ENCODE measurements around the gene ASRGL1.
"Not testable (repeated sequence)": the region's sequence is repeated elsewhere in the genome, so short reads cannot be mapped to it uniquely, and the experiment has no call there.

Gene ASRGL1

GRCh38 chr11:62337303-62338181 is at the start of gene ASRGL1:
TSS of gene ASRGL1 (plus strand) at chr11:62337448. CDS start at chr11:62337978, 530 bp downstream.
- DNase-seq (ENCODE audit: low spot score) = peak; percentile 86

- peak; percentile 31 for DNase-seq (ENCODE audit: low spot score)
These were observed 41.7 kb upstream of the ASRGL1 start for GRCh38 chr11:62295504-62295903.

- no peak for DNase-seq (ENCODE audit: low spot score)
These were observed 38.3 kb upstream of the ASRGL1 start, which contains the start of gene SCGB1D4 for GRCh38 chr11:62298975-62299374. TSS of gene SCGB1D4 (minus strand) at chr11:62299075. CDS start at chr11:62299010, 65 bp downstream.

GRCh38 chr11:62306227-62306626 is 31.0 kb upstream of the ASRGL1 start:
- DNase-seq (ENCODE audit: low spot score) = no peak

- DNase-seq (ENCODE audit: low spot score) = no peak
These were observed 29.3 kb upstream of the ASRGL1 start for GRCh38 chr11:62307950-62308349.

- DNase-seq (ENCODE audit: low spot score) = no peak
These were observed 27.3 kb upstream of the ASRGL1 start for GRCh38 chr11:62309991-62310390.

- no peak for DNase-seq (ENCODE audit: low spot score)
These were observed 21.8 kb upstream of the ASRGL1 start for GRCh38 chr11:62315431-62315830.

- DNase-seq (ENCODE audit: low spot score) = no peak
These were observed 14.7 kb upstream of the ASRGL1 start for GRCh38 chr11:62322524-62322923.

GRCh38 chr11:62324731-62325556 is 12.3 kb upstream of the ASRGL1 start:
- peak; percentile 32 for DNase-seq (ENCODE audit: low spot score)

- peak; percentile 75 for DNase-seq (ENCODE audit: low spot score)
These were observed 11.5 kb upstream of the ASRGL1 start for GRCh38 chr11:62325781-62326180.

- not testable (repeated sequence) for DNase-seq (ENCODE audit: low spot score)
These were observed 10.5 kb upstream of the ASRGL1 start for GRCh38 chr11:62326719-62327118.

GRCh38 chr11:62327541-62327940 is 9.7 kb upstream of the ASRGL1 start:
- DNase-seq (ENCODE audit: low spot score) = not testable (repeated sequence)

- not testable (repeated sequence) for DNase-seq (ENCODE audit: low spot score)
These were observed 6.0 kb upstream of the ASRGL1 start for GRCh38 chr11:62331264-62331663.

GRCh38 chr11:62333768-62334167 is 3.5 kb upstream of the ASRGL1 start:
- no peak for DNase-seq (ENCODE audit: low spot score)

GRCh38 chr11:62336949-62337302 is 322 bp upstream of the ASRGL1 start:
- DNase-seq (ENCODE audit: low spot score) = not testable (repeated sequence)

- DNase-seq (ENCODE audit: low spot score) = no peak
These were observed 970 bp downstream of the ASRGL1 start for GRCh38 chr11:62338218-62338617.

- DNase-seq (ENCODE audit: low spot score) = no peak
These were observed 3.1 kb downstream of the ASRGL1 start for GRCh38 chr11:62340269-62340901.

- no peak for DNase-seq (ENCODE audit: low spot score)
These were observed 4.3 kb downstream of the ASRGL1 start for GRCh38 chr11:62341588-62341987.

GRCh38 chr11:62343646-62344190 is 6.5 kb downstream of the ASRGL1 start:
- not testable (repeated sequence) for DNase-seq (ENCODE audit: low spot score)

GRCh38 chr11:62344210-62344609 is 7.0 kb downstream of the ASRGL1 start:
- no peak for DNase-seq (ENCODE audit: low spot score)

GRCh38 chr11:62345861-62346260 is 8.6 kb downstream of the ASRGL1 start:
- DNase-seq (ENCODE audit: low spot score) = no peak
